A549 treated with GW870086 at 1 μM for 4 hours (cell line): ENCODE results near the gene ZNF598. TPM values are rescaled to one million over a fixed set of nuclear protein-coding genes. Genes with fewer than 3 reads are reported as not detected.

ENCODE experiments used
- total RNA-seq: library from RNA; stranded (reverse); fragments of 200-300 nt; extraction: Qiagen RNA extraction; gene quantifications from 5 replicates; pipeline ENCODE4 v1.2.3, GENCODE V29; 2022; ENCODE audit warnings: low read depth

ZNF598 gene
- 43.7 to 60.1 TPM (median 56.5 TPM) in 5 replicates for total RNA-seq

GRCh38 chr16:2009791-2010510, at the start of gene ZNF598:
Gene ZNF598 (minus strand): TSS chr16:2009821.

DNA sequence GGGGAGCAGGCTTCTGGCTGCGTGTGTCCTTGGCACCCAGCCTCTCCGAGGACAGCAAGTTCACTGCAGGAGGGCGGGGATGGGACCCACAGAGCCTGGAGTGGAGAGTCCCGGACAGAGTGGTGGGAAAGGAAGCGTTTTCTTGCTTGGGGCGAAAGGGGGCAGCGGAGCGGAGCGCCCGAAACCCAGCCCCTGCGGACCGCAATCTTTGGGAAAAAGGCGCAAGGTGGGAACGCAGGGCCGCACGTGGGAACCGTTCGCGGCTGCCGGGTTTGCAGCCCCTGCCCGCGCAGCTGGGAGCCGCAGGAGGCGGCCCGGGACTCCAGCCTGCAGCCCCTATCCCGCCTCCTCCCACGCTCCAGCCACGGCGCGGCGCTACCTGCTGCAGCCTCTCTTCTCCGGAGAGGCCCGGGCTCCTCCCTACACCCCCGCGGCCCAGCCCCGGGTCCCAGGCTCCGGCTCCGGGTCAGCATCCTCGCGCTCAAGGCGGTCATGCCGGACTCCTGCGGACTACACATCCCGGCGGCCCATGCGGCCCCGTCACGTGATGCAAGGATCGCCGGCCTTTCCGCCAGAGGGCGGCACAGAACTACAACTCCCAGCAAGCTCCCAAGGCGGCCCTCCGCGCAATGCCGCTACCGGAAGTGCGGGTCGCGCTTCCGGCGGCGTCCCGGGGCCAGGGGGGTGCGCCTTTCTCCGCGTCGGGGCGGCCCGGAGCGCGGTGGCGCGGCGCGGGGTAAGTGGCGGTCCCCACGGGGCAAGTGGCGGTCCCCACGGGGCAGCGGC, 37.9 kb upstream of the ZNF598 start, which contains the start of the genes NTHL1 and TSC2:
Gene NTHL1, minus strand, starts transcription at position 505 of the 786 bp plus-strand sequence. Its CDS starts 11 bp downstream, at position 494.
Gene TSC2, plus strand, starts transcription at position 656 of the 786 bp plus-strand sequence. CDS start 631 bp downstream, outside the sequence.

GRCh38 chr16:2026461-2027023, 16.9 kb upstream of the ZNF598 start, which contains the start of gene NHERF2:
Gene NHERF2 (plus strand): TSS chr16:2026902. CDS start chr16:2027006, 104 bp downstream.

GRCh38 chr16:2019518-2019920, 9.9 kb upstream of the ZNF598 start, which contains the start of gene NPW:
Gene NPW (plus strand): TSS chr16:2019785.

GRCh38 chr16:1989209-1990100, 20.2 kb downstream of the ZNF598 start, which contains the start of gene SYNGR3:
Gene SYNGR3 (plus strand): TSS chr16:1989970. CDS start chr16:1990103, 133 bp downstream.

DNA sequence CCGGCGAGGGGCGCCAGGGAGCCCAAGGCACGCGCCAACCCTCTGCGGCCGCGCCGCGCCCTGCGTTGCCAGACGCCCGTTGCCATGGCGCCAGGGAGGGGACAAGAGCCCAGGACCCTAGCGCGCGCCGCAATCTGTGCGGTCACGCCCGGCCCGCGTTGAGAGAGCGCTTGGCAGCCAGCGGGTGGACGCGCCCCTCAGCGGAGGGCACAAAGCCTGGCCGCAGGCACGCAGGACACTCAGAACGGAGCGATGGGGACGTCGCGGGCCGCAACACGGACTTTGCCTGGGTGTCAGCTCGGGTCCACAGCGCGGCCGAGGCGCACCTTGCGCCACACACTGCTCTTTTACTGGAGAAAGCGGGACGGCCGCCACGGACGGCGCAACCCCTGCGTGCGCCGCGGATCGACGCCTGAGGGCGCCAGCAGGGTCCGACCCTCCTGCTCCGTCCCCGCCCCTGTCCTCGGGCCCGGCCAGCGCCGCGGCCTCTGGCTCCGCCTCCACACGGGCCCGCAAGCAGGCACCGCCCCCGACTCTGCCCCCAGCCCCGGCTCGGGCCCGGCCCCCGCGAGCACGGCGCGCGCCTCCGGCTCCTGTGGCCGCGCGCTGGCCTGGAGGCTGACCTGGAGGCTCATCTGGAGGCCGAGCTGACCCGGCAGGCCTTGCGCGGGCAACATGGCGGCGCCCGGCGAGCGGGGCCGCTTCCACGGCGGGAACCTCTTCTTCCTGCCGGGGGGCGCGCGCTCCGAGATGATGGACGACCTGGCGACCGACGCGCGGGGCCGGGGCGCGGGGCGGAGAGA, 25.9 kb downstream of the ZNF598 start, which contains the start of gene GFER:
Gene GFER, plus strand, starts transcription at position 650 of the 803 bp plus-strand sequence. Its CDS starts 26 bp downstream, at position 676.

GRCh38 chr16:1981398-1981836, 28.2 kb downstream of the ZNF598 start, which contains the start of gene NOXO1:
Gene NOXO1 (minus strand): TSS chr16:1981469. CDS start chr16:1981179, 290 bp downstream.

GRCh38 chr16:1971796-1972489, 37.7 kb downstream of the ZNF598 start, which contains the start of gene TBL3:
Gene TBL3 (plus strand): TSS chr16:1972053. CDS start chr16:1972165, 112 bp downstream.

DNA sequence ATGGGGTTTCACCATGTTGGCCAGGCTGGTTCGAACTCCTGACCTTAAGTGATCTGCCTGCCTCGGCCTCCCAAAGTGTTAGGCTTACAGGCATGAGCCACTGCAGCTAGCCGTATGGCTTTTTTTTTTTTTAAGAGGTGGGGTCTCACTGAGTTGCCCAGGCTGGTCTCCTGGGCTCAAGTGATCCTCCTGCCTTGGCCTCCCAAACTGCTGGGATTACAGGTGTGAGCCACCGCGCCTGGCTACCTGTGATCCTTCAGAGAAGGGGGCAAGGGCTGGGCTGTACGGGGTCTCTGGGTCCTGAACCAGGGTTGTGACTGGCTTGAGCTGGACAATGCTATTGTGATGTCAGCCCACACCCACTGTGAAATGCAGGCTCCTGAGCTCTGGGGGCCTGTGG, 43.2 kb downstream of the ZNF598 start, which contains the start of gene RNF151:
Gene RNF151, plus strand, starts transcription at position 397 of the 400 bp plus-strand sequence. CDS start 26 bp downstream, outside the sequence.

GRCh38 chr16:1964506-1965395, 44.9 kb downstream of the ZNF598 start, which contains the start of gene RPS2:
Gene RPS2 (minus strand): TSS chr16:1964826. CDS start chr16:1964625, 201 bp downstream.

DNA sequence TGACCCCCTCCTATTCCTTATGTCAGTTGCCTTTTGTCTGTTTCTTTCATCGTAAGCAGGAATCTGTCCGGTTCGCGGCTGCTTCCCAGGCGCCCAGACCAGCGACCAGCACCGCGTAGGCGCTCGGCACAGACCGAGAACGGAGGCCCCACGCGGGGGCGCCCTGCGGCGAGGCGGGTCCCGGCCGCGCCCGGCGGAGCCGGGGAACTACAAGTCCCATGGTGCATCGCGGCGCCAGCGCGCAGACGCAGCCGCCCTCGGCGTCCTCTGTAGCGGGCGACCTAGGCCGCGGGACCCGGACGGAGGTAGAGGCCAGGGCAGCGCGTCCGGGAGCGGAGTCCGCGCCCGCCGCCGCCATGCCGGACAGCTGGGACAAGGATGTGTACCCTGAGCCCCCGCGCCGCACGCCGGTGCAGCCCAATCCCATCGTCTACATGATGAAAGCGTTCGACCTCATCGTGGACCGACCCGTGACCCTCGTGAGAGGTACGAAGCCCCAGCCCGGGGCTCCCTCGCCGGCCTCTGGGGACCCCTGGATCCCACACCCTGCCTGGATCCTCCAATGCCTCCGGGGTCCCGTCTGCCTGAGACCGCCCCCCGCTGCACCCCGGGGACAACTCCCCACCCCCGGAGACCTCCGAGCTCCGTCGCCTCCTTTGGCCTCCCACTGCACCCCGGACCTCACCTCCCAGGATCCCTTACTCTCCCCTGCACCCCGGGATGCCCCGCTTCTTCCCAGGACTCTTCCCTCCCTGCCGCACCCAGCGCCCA, 50.2 kb downstream of the ZNF598 start, which contains the start of gene NDUFB10:
Gene NDUFB10, plus strand, starts transcription at position 270 of the 771 bp plus-strand sequence. Its CDS starts 87 bp downstream, at position 357.

Other genes starting within 250 kb of the ZNF598 start
- gene NME3, start 238.3 kb downstream of the ZNF598 start, total RNA-seq = 36.1 to 62.1 TPM (median 56.3 TPM) in 5 replicates
- 6.5 to 12.4 TPM (median 10.3 TPM) in 5 replicates for gene EME2, start 237.0 kb downstream of the ZNF598 start, total RNA-seq
- gene MRPS34, start 236.7 kb downstream of the ZNF598 start, total RNA-seq = 165 to 272 TPM (median 249 TPM) in 5 replicates
- gene SPSB3, start 227.2 kb downstream of the ZNF598 start, total RNA-seq = 14.6 to 24.6 TPM (median 23.2 TPM) in 5 replicates
- gene NUBP2, start 226.9 kb downstream of the ZNF598 start, total RNA-seq = 59.4 to 85.3 TPM (median 79.7 TPM) in 5 replicates
- gene IGFALS, start 216.1 kb downstream of the ZNF598 start, total RNA-seq = 0.06 TPM in 1 of 5 replicates, not detected in the others
- 61.5 to 70.0 TPM (median 66.3 TPM) in 5 replicates for gene HAGH, start 183.0 kb downstream of the ZNF598 start, total RNA-seq
- gene FAHD1, start 182.6 kb downstream of the ZNF598 start, total RNA-seq = 46.1 to 51.7 TPM (median 46.8 TPM) in 5 replicates
- 1.2 to 2.1 TPM (median 1.5 TPM) in 5 replicates for gene MEIOB, start 137.7 kb downstream of the ZNF598 start, total RNA-seq
- gene HS3ST6, start 91.4 kb downstream of the ZNF598 start, total RNA-seq = 1.4 to 2.7 TPM (median 2.2 TPM) in 5 replicates
- 33.4 to 43.1 TPM (median 40.4 TPM) in 5 replicates for gene MSRB1, start 66.6 kb downstream of the ZNF598 start, total RNA-seq
- gene RPL3L, start 55.1 kb downstream of the ZNF598 start, total RNA-seq = 0.13 to 0.21 TPM in 2 of 5 replicates, not detected in the others
- gene NDUFB10, start 50.3 kb downstream of the ZNF598 start, total RNA-seq = 238 to 320 TPM (median 255 TPM) in 5 replicates
- gene RPS2, start 45.0 kb downstream of the ZNF598 start, total RNA-seq = 4,023 to 5,272 TPM (median 5,225 TPM) in 5 replicates
- gene RNF151, start 43.0 kb downstream of the ZNF598 start, total RNA-seq = not detected in 5 replicates
- gene TBL3, start 37.8 kb downstream of the ZNF598 start, total RNA-seq = 28.5 to 41.0 TPM (median 37.8 TPM) in 5 replicates
- gene NOXO1, start 28.4 kb downstream of the ZNF598 start, total RNA-seq = 0.25 to 0.58 TPM (median 0.37 TPM) in 3 of 5 replicates, not detected in the others
- gene GFER, start 25.6 kb downstream of the ZNF598 start, total RNA-seq = 21.9 to 49.2 TPM (median 39.8 TPM) in 5 replicates
- 5.5 to 8.3 TPM (median 8.1 TPM) in 5 replicates for gene SYNGR3, start 19.9 kb downstream of the ZNF598 start, total RNA-seq
- 0.44 to 1.7 TPM (median 0.85 TPM) in 5 replicates for gene NPW, start 10.0 kb upstream of the ZNF598 start, total RNA-seq
- gene NHERF2, start 17.1 kb upstream of the ZNF598 start, total RNA-seq = 48.2 to 73.8 TPM (median 68.4 TPM) in 5 replicates
- 37.9 to 51.7 TPM (median 44.3 TPM) in 5 replicates for gene NTHL1, start 38.0 kb upstream of the ZNF598 start, total RNA-seq
- gene TSC2, start 38.2 kb upstream of the ZNF598 start, total RNA-seq = 30.8 to 44.5 TPM (median 43.0 TPM) in 5 replicates
- gene PKD1, start 126.1 kb upstream of the ZNF598 start, total RNA-seq = 36.9 to 55.8 TPM (median 48.0 TPM) in 5 replicates
- 2.4 to 4.9 TPM (median 2.9 TPM) in 5 replicates for gene RAB26, start 138.8 kb upstream of the ZNF598 start, total RNA-seq
- gene TRAF7, start 146.0 kb upstream of the ZNF598 start, total RNA-seq = 37.1 to 58.7 TPM (median 50.7 TPM) in 5 replicates
- 0.35 to 0.55 TPM (median 0.45 TPM) in 5 replicates for gene CASKIN1, start 186.8 kb upstream of the ZNF598 start, total RNA-seq
- 38.1 to 52.1 TPM (median 49.1 TPM) in 5 replicates for gene MLST8, start 195.6 kb upstream of the ZNF598 start, total RNA-seq
- 3.6 to 6.2 TPM (median 5.0 TPM) in 5 replicates for gene BRICD5, start 201.0 kb upstream of the ZNF598 start, total RNA-seq
- 18.4 to 32.7 TPM (median 32.3 TPM) in 5 replicates for gene PGP, start 205.0 kb upstream of the ZNF598 start, total RNA-seq
- 15.7 to 26.0 TPM (median 24.9 TPM) in 5 replicates for gene E4F1, start 213.8 kb upstream of the ZNF598 start, total RNA-seq
- gene DNASE1L2, start 226.6 kb upstream of the ZNF598 start, total RNA-seq = 0.80 to 1.7 TPM (median 1.6 TPM) in 5 replicates
- 47.7 to 92.0 TPM (median 91.2 TPM) in 5 replicates for gene ECI1, start 241.8 kb upstream of the ZNF598 start, total RNA-seq